ENCODE measurements around the gene SLC24A3.

Gene SLC24A3

GRCh38 chr20:19291818-19292132 lies 79.3 kb downstream of the SLC24A3 start:
- Histone ChIP-seq H3K27ac (ENCODE audit: low read length) (no peak overlapping the region), H3K4me3 (ENCODE audit: low read length) (no peak overlapping the region), H3K36me3 (ENCODE audit: insufficient read depth, low read depth, low read length) (no peaks in the 10 kb centered on the region), H3K9ac (ENCODE audit: low read depth, low read length) (no peak overlapping the region), H3K4me1 (ENCODE audit: insufficient read depth, low read length) (no peaks in the 10 kb centered on the region), H3K27me3 (ENCODE audit: insufficient read depth, low read length) (no peaks in the 10 kb centered on the region), H3K9me3 (ENCODE audit: insufficient read depth, low read depth, low read length) (no peaks in the 10 kb centered on the region)

GRCh38 chr20:19292254-19292653 lies 79.8 kb downstream of the SLC24A3 start:
- Histone ChIP-seq H3K27ac (ENCODE audit: low read length) (no peak overlapping the region), H3K9me3 (ENCODE audit: insufficient read depth, low read depth, low read length) (no peaks in the 10 kb centered on the region), H3K9ac (ENCODE audit: low read depth, low read length) (no peak overlapping the region), H3K4me3 (ENCODE audit: low read length) (no peak overlapping the region), H3K4me1 (ENCODE audit: insufficient read depth, low read length) (no peaks in the 10 kb centered on the region), H3K36me3 (ENCODE audit: insufficient read depth, low read depth, low read length) (no peaks in the 10 kb centered on the region), H3K27me3 (ENCODE audit: insufficient read depth, low read length) (no peaks in the 10 kb centered on the region)

GRCh38 chr20:19295076-19295475 lies 82.6 kb downstream of the SLC24A3 start:
- Histone ChIP-seq H3K9me3 (ENCODE audit: insufficient read depth, low read depth, low read length) (no peaks in the 10 kb centered on the region), H3K27me3 (ENCODE audit: insufficient read depth, low read length) (no peaks in the 10 kb centered on the region), H3K4me3 (ENCODE audit: low read length) (no peak overlapping the region), H3K36me3 (ENCODE audit: insufficient read depth, low read depth, low read length) (no peaks in the 10 kb centered on the region), H3K27ac (ENCODE audit: low read length) (no peak overlapping the region), H3K4me1 (ENCODE audit: insufficient read depth, low read length) (no peaks in the 10 kb centered on the region), H3K9ac (ENCODE audit: low read depth, low read length) (no peak overlapping the region)

GRCh38 chr20:19298652-19299051 lies 86.2 kb downstream of the SLC24A3 start:
- no peak overlapping the region for H3K27ac ChIP-seq (ENCODE audit: low read length)
- no peak overlapping the region for H3K4me3 ChIP-seq (ENCODE audit: low read length)
- H3K27me3 ChIP-seq (ENCODE audit: insufficient read depth, low read length): no peaks in the 10 kb centered on the region
- H3K9ac ChIP-seq (ENCODE audit: low read depth, low read length): no peak overlapping the region
- no peaks in the 10 kb centered on the region for H3K36me3 ChIP-seq (ENCODE audit: insufficient read depth, low read depth, low read length)
- H3K4me1 ChIP-seq (ENCODE audit: insufficient read depth, low read length): no peaks in the 10 kb centered on the region
- no peaks in the 10 kb centered on the region; the same call in 1 of the 2 replicates for H3K9me3 ChIP-seq (ENCODE audit: insufficient read depth, low read depth, low read length)

- Histone ChIP-seq H3K9ac (ENCODE audit: low read depth, low read length) (no peak overlapping the region), H3K4me3 (ENCODE audit: low read length) (no peak overlapping the region), H3K36me3 (ENCODE audit: insufficient read depth, low read depth, low read length) (no peaks in the 10 kb centered on the region), H3K4me1 (ENCODE audit: insufficient read depth, low read length) (no peaks in the 10 kb centered on the region), H3K9me3 (ENCODE audit: insufficient read depth, low read depth, low read length) (no peaks in the 10 kb centered on the region; the same call in 1 of the 2 replicates), H3K27ac (ENCODE audit: low read length) (no peak overlapping the region), H3K27me3 (ENCODE audit: insufficient read depth, low read length) (no peaks in the 10 kb centered on the region)
Measured at GRCh38 chr20:19300395-19300794, 88.0 kb downstream of the SLC24A3 start.

- Histone ChIP-seq H3K27me3 (ENCODE audit: insufficient read depth, low read length) (no peaks in the 10 kb centered on the region), H3K4me3 (ENCODE audit: low read length) (no peak overlapping the region), H3K4me1 (ENCODE audit: insufficient read depth, low read length) (no peaks in the 10 kb centered on the region), H3K36me3 (ENCODE audit: insufficient read depth, low read depth, low read length) (no peaks in the 10 kb centered on the region), H3K9me3 (ENCODE audit: insufficient read depth, low read depth, low read length) (no peaks in the 10 kb centered on the region; the same call in 1 of the 2 replicates), H3K27ac (ENCODE audit: low read length) (no peak overlapping the region), H3K9ac (ENCODE audit: low read depth, low read length) (no peak overlapping the region)
Measured at GRCh38 chr20:19301142-19301541, 88.7 kb downstream of the SLC24A3 start.

- no peaks in the 10 kb centered on the region for H3K36me3 ChIP-seq (ENCODE audit: insufficient read depth, low read depth, low read length)
- no peak overlapping the region for H3K9ac ChIP-seq (ENCODE audit: low read depth, low read length)
- H3K9me3 ChIP-seq (ENCODE audit: insufficient read depth, low read depth, low read length): no peaks in the 10 kb centered on the region; the same call in 1 of the 2 replicates
- no peaks in the 10 kb centered on the region for H3K27me3 ChIP-seq (ENCODE audit: insufficient read depth, low read length)
- H3K4me3 ChIP-seq (ENCODE audit: low read length): no peak overlapping the region
- H3K4me1 ChIP-seq (ENCODE audit: insufficient read depth, low read length): no peaks in the 10 kb centered on the region
- H3K27ac ChIP-seq (ENCODE audit: low read length): no peak overlapping the region
Measured at GRCh38 chr20:19301843-19302242, 89.4 kb downstream of the SLC24A3 start.

- H3K4me3 ChIP-seq (ENCODE audit: low read length): no peak overlapping the region
- H3K36me3 ChIP-seq (ENCODE audit: insufficient read depth, low read depth, low read length): no peaks in the 10 kb centered on the region
- no peaks in the 10 kb centered on the region for H3K4me1 ChIP-seq (ENCODE audit: insufficient read depth, low read length)
- H3K27ac ChIP-seq (ENCODE audit: low read length): no peak overlapping the region
- no peaks in the 10 kb centered on the region for H3K27me3 ChIP-seq (ENCODE audit: insufficient read depth, low read length)
- H3K9ac ChIP-seq (ENCODE audit: low read depth, low read length): no peak overlapping the region
- H3K9me3 ChIP-seq (ENCODE audit: insufficient read depth, low read depth, low read length): no peaks in the 10 kb centered on the region; the same call in 1 of the 2 replicates
Measured at GRCh38 chr20:19302714-19303113, 90.3 kb downstream of the SLC24A3 start.

- no peaks in the 10 kb centered on the region for H3K4me1 ChIP-seq (ENCODE audit: insufficient read depth, low read length)
- H3K27me3 ChIP-seq (ENCODE audit: insufficient read depth, low read length): no peaks in the 10 kb centered on the region
- H3K27ac ChIP-seq (ENCODE audit: low read length): no peak overlapping the region
- no peak overlapping the region for H3K4me3 ChIP-seq (ENCODE audit: low read length)
- H3K36me3 ChIP-seq (ENCODE audit: insufficient read depth, low read depth, low read length): no peaks in the 10 kb centered on the region
- no peak overlapping the region for H3K9ac ChIP-seq (ENCODE audit: low read depth, low read length)
- H3K9me3 ChIP-seq (ENCODE audit: insufficient read depth, low read depth, low read length): no peaks in the 10 kb centered on the region; the same call in 1 of the 2 replicates
Measured at GRCh38 chr20:19304389-19304788, 91.9 kb downstream of the SLC24A3 start.

GRCh38 chr20:19304886-19305415 lies 92.5 kb downstream of the SLC24A3 start:
- H3K36me3 ChIP-seq (ENCODE audit: insufficient read depth, low read depth, low read length): no peaks in the 10 kb centered on the region
- no peak overlapping the region for H3K9ac ChIP-seq (ENCODE audit: low read depth, low read length)
- no peaks in the 10 kb centered on the region; the same call in 1 of the 2 replicates for H3K9me3 ChIP-seq (ENCODE audit: insufficient read depth, low read depth, low read length)
- no peaks in the 10 kb centered on the region for H3K4me1 ChIP-seq (ENCODE audit: insufficient read depth, low read length)
- no peak overlapping the region for H3K4me3 ChIP-seq (ENCODE audit: low read length)
- H3K27ac ChIP-seq (ENCODE audit: low read length): no peak overlapping the region
- no peaks in the 10 kb centered on the region for H3K27me3 ChIP-seq (ENCODE audit: insufficient read depth, low read length)

- H3K36me3 ChIP-seq (ENCODE audit: insufficient read depth, low read depth, low read length): no peaks in the 10 kb centered on the region
- no peaks in the 10 kb centered on the region for H3K27me3 ChIP-seq (ENCODE audit: insufficient read depth, low read length)
- no peaks in the 10 kb centered on the region for H3K4me1 ChIP-seq (ENCODE audit: insufficient read depth, low read length)
- H3K4me3 ChIP-seq (ENCODE audit: low read length): no peak overlapping the region
- no peak overlapping the region for H3K9ac ChIP-seq (ENCODE audit: low read depth, low read length)
- no peaks in the 10 kb centered on the region for H3K9me3 ChIP-seq (ENCODE audit: insufficient read depth, low read depth, low read length)
- no peak overlapping the region for H3K27ac ChIP-seq (ENCODE audit: low read length)
Measured at GRCh38 chr20:19308146-19308545, 95.7 kb downstream of the SLC24A3 start.

GRCh38 chr20:19310541-19310940 lies 98.1 kb downstream of the SLC24A3 start:
- no peaks in the 10 kb centered on the region for H3K4me1 ChIP-seq (ENCODE audit: insufficient read depth, low read length)
- no peak overlapping the region for H3K4me3 ChIP-seq (ENCODE audit: low read length)

More at GRCh38 chr20:19310541-19310940, 98.1 kb downstream of the SLC24A3 start:
- no peak overlapping the region for H3K27ac ChIP-seq (ENCODE audit: low read length)
- no peak overlapping the region for H3K9ac ChIP-seq (ENCODE audit: low read depth, low read length)
- no peaks in the 10 kb centered on the region for H3K9me3 ChIP-seq (ENCODE audit: insufficient read depth, low read depth, low read length)
- H3K27me3 ChIP-seq (ENCODE audit: insufficient read depth, low read length): no peaks in the 10 kb centered on the region
- no peaks in the 10 kb centered on the region for H3K36me3 ChIP-seq (ENCODE audit: insufficient read depth, low read depth, low read length)

All from iPS-20b (cell line).